Kidney (tissue), 14 donors: ENCODE measurements around the gene CSAD. TPM values are rescaled to one million over a fixed set of nuclear protein-coding genes. Genes with fewer than 3 reads are reported as not detected.
A peak's percentile ranks its signal among the peaks of the same experiment; 100 is the strongest.

Source experiments
- DNase-seq, 5 donors: peaks; one replicate each; pipeline ENCODE4 v3.0.0-alpha.2; 2013 to 2020
- FAIRE-seq: peaks from 2 replicates; lab custom pipeline; 2012; peaks lifted over from hg19 to GRCh38; lab: Jason Lieb, UNC
- H3K27ac ChIP-seq, 2 donors: one replicate each; pipeline ENCODE4 v1.7.0; 2013; ENCODE audit warnings: low read depth in 2 of 2, low read length in 2 of 2, inconsistent platforms in 1 of 2
- H3K27me3 ChIP-seq: one replicate; pipeline ENCODE4 v1.7.1; 2013; ENCODE audit warnings: low read length, inconsistent platforms; ENCODE audit not compliant: control insufficient read depth, insufficient read depth
- H3K36me3 ChIP-seq, 3 donors: one replicate each; pipeline versions ENCODE4 v1.7.0 to v1.7.1; 2013; ENCODE audit warnings: low read length in 3 of 3, control low read depth in 1 of 3, inconsistent platforms in 1 of 3; ENCODE audit not compliant: insufficient read depth in 3 of 3, control insufficient read depth in 2 of 3
- H3K4me1 ChIP-seq, 3 donors: one replicate each; pipeline versions ENCODE4 v1.7.0 to v1.7.1; 2013; ENCODE audit warnings: low read length in 3 of 3, inconsistent platforms in 1 of 3, low read depth in 1 of 3; ENCODE audit not compliant: control insufficient read depth in 2 of 3, insufficient read depth in 2 of 3
- H3K4me3 ChIP-seq, 3 donors: one replicate each; pipeline versions ENCODE4 v1.7.0 to v1.8.1; 2013; ENCODE audit warnings: low read length in 3 of 3, control low read depth in 1 of 3, inconsistent platforms in 1 of 3
- H3K9ac ChIP-seq, 3 donors: one replicate each; pipeline versions ENCODE4 v1.7.0 to v1.7.1; 2013; ENCODE audit warnings: low read length in 3 of 3, control low read depth in 1 of 3, inconsistent platforms in 1 of 3
- H3K9me3 ChIP-seq, 3 donors: one replicate each; pipeline versions ENCODE4 v1.7.0 to v1.7.1; 2013; ENCODE audit warnings: low read length in 3 of 3, control low read depth in 1 of 3, inconsistent platforms in 1 of 3; ENCODE audit not compliant: control insufficient read depth in 2 of 3, insufficient read depth in 1 of 3
- intact Hi-C: fragments of 100-400 bp; cut with DNase I; formaldehyde crosslinking; loops from one replicate; pipeline ENCODE4 v1.11.1; 2022
- polyA plus RNA-seq: library from polyadenylated mRNA; stranded (reverse); fragments of 350-450 nt; fragmentation: Illumina TruSeq; extraction: RNeasy Lipid Tissue Mini Kit (QIAGEN cat#74804); gene quantifications from one replicate; pipeline ENCODE4 v1.2.3, GENCODE V29; 2014; ENCODE audit warnings: low read depth, low replicate concordance; ENCODE audit not compliant: insufficient read depth
- total RNA-seq: library from RNA; stranded (reverse); fragmentation: NEBNext Ultra II Directional; extraction: Animal tissue kit (Norgen Biotek cat#: 25700); gene quantifications from one replicate; pipeline ENCODE4 v1.2.1, GENCODE V29; 2021
- TF ChIP-seq, protein P1 (sequence below): IDR thresholded peaks from 3 replicates; pipeline ENCODE4 v1.5.1; 2012; ENCODE audit warnings: mild to moderate bottlenecking, moderate library complexity, borderline replicate concordance; ENCODE audit not compliant: insufficient read depth; ENCODE audit errors: extremely low read depth
- donor health status: control.
- donor health status: control.
- donor health status: control.
- donor health status: control.
- donor health status: control.
- donor health status: DM: yes; HTN: yes; CAD: no.
- donor health status: Normal renal cell carcinoma (clear cell type).

Gene CSAD
- total and polyA plus RNA-seq, 2 donors from 2014 or later: 24.0 to 39.1 TPM

DNA sequence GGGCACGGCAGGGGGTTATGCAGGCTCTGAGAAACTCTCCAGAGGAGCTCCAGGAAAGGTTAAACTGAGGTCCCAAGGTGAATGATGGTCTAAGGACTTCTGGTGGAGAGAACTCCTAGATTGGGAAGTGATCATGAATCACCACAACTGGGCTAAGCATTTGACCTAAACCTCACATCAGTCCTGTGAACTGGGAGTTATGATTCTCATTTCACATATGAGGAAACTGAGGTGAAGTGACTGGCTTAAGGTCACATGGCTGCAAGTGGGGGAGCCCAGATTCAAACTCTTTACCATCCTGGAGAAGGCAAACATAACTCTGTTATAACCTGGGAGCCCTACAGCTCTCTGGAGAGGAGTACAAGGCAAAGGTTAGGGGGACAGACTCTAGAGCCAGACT lies 47.1 kb upstream of the CSAD start:
- FAIRE-seq (no peak), DNase-seq (no peak)
- no peak overlapping the region for H3K9ac ChIP-seq
- no peak overlapping the region for H3K4me3 ChIP-seq
- no peaks in the 10 kb centered on the region for H3K9me3 ChIP-seq
- no peaks in the 10 kb centered on the region for H3K36me3 ChIP-seq
- intact Hi-C loops: no loop called here
- TF ChIP-seq, protein P1, sequence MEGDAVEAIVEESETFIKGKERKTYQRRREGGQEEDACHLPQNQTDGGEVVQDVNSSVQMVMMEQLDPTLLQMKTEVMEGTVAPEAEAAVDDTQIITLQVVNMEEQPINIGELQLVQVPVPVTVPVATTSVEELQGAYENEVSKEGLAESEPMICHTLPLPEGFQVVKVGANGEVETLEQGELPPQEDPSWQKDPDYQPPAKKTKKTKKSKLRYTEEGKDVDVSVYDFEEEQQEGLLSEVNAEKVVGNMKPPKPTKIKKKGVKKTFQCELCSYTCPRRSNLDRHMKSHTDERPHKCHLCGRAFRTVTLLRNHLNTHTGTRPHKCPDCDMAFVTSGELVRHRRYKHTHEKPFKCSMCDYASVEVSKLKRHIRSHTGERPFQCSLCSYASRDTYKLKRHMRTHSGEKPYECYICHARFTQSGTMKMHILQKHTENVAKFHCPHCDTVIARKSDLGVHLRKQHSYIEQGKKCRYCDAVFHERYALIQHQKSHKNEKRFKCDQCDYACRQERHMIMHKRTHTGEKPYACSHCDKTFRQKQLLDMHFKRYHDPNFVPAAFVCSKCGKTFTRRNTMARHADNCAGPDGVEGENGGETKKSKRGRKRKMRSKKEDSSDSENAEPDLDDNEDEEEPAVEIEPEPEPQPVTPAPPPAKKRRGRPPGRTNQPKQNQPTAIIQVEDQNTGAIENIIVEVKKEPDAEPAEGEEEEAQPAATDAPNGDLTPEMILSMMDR: no peak
- peaks cover 5 to 26% (median 12%) of the 10 kb centered on the region in 3 donors for H3K4me1 ChIP-seq
- no peak overlapping the region for H3K27ac ChIP-seq
- no peaks in the 10 kb centered on the region for H3K27me3 ChIP-seq

DNA sequence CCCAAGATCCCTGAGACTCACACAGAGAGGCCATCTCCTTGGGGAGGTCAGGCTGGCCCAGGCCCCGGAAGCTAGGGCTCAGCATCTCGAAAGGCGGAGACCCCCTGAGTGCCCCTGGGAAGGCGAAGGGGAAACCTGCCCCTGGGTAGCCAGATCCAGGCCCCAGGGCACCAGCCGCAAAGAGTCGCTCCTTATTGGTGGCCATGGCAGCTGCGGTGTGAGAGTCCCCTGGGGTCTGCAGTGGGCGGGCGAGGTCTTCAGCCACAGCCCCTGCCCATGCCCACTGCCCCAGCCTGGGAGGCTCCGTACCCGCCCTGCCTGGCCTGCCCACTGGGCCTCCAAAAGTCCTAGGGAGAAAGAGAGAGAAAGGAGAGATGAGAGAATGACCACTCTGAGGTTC lies 46.6 kb upstream of the CSAD start:
- no peaks in the 10 kb centered on the region for H3K27me3 ChIP-seq
- intact Hi-C loops: no loop called here
- H3K9ac ChIP-seq: no peak overlapping the region
- TF ChIP-seq, protein P1: no peak
- H3K4me3 ChIP-seq: no peak overlapping the region
- no peak for FAIRE-seq
- H3K36me3 ChIP-seq: no peaks in the 10 kb centered on the region
- peaks cover 5 to 26% (median 12%) of the 10 kb centered on the region in 3 donors for H3K4me1 ChIP-seq
- H3K9me3 ChIP-seq: no peaks in the 10 kb centered on the region
- DNase-seq: peak in 1 of 5 donors; percentile 29
- no peak overlapping the region for H3K27ac ChIP-seq

DNA sequence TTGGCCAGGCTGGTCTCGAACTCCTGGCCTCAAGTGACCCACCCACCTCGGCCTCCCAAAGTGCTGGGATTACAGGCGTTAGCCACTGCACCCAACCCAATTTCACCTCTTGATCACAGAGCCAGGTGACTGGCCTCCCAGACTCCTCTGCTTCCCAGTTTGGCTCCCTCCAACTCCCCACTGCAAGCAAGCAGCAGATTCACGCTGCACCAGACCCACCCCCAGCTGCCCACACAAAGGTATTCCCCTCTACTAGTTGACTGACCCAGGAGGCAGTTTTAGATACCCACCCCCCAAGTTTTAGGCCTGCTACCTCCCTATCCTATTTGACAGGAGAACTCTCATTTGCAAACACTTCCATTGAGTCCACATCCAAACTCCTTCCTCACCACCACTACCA lies 46.1 kb upstream of the CSAD start:
- H3K9me3 ChIP-seq: no peaks in the 10 kb centered on the region
- FAIRE-seq: no peak
- TF ChIP-seq, protein P1: no peak
- no peak overlapping the region for H3K4me3 ChIP-seq
- intact Hi-C loops: no loop called here
- H3K9ac ChIP-seq: no peak overlapping the region
- no peak overlapping the region for H3K27ac ChIP-seq
- H3K27me3 ChIP-seq: no peaks in the 10 kb centered on the region
- peaks cover 5 to 27% (median 12%) of the 10 kb centered on the region in 3 donors for H3K4me1 ChIP-seq
- H3K36me3 ChIP-seq: no peaks in the 10 kb centered on the region
- no peak for DNase-seq
